ENCODE results near the gene POLD4.

POLD4 gene

DNA sequence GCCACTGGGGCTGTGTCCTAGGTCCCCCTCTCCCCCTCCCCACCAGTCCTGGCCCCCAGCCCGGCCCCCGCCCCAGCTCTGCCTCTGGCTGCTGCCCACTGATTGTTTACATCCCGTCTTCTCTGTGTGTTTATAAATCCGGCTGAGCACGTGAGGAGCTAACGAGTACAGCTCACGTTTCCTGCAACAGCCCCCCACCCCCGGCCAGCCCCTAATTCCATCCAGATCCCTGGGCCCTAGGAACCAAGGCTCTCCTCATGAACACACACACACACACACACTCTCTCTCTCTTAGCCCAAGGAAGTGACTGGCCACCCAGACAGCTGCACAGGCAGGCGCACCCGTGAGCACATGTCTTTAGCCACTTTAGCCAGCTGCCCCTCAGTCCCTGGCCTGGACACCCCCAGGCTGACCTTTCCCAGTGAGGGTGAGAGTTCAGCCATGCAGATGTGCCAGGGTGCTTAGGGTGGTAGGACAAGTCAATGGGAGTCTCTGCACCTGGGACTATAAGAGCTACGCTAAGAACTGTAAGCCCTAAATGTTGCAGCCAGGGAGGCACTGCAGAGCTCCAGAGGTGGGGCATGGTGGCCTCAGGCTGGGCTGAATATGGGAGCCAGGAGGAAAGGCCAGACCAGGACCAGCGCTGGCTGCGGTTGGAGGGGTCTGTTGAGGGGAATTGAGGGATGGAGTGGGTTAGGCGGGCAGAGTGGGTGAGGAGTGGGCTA is 17.2 kb upstream of the POLD4 start:
- DNase-seq, result peak; percentile 71

DNA sequence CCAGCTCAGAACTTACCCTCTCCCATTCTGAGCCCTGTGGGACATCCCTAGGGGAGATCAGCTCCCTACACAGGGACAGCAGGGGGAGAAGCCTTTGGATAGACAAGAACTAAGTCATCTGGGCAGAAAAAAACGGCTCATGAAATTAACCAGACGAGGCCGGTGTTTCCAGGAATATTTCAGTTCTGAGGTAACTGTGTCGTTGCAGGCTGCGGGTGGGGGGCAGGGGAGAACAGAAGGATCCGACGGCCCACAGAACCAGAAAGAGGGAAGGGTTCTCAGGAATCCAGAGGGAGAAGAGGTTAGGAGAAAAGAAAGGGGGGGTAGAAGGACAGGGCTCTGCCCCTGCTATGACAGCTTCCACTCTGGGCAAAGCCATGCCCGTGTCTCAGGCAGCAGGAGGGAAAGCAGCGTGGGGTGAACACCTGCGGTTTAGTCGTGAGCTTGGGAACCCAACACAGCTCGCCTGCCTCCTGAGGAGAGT is 16.5 kb upstream of the POLD4 start:
- DNase-seq, result peak; percentile 72

DNA sequence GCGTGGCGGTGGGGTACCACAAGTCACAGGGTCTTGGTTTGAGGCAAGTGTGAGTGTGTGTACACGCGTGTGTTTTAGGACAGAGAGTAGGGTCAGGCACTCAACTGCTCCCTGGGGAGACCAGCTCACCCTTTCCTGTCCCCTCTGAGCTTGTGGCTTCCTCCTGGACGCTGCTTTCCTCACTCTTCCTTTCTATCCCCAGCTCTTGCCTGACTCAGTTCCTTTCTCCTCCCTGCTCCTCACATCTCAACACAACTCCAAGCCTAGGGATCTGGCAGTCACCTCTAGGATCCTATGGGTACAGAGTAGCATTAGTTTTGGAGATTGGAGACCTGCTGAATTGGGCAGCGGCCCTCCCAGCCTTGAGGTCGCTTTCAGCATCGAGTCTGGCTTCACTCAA is 15.9 kb upstream of the POLD4 start:
- no peak for DNase-seq

DNA sequence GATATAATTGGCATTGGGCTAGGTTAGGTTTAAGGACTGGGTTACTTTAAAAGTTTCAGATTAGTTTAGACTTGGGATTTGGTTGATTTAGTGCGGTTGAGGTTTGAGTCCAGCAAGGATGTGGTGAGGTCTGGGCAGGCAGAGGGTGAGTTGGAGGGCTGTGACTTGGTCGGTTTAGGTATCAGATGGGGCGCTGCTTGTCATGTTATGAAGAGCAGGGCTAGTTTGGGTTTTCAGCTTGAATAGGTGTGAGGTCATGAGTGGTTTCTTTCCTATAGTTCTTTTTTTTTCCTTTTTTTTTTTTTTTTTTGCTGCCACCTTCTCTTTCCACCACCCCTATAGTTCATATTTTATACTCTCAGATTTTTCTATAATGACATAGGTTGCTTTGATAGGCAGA is 15.3 kb upstream of the POLD4 start:
- DNase-seq, result no peak

DNA sequence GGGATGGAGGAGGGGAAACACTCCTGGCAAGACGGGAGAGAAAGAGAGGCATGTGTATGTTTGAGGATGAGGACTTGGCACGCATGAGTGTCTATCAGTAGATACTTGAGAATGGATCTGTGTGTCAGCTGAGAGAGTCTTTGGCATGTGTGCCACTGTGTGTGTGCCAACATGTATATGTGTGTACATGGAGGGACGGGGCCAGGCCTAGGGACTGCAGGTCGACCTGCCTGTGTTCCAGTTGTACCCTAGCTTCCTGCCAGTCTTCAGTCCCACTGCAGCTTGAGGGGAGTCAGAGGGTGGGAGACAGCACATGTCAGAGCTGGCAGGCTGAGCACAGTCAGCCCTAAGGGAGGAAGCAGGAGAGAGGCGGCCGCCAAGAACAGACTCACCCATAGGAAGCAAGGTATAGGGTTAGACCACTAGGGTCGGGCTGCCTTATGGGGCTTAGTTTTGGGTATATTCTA is 14.4 kb upstream of the POLD4 start:
- no peak for DNase-seq

DNA sequence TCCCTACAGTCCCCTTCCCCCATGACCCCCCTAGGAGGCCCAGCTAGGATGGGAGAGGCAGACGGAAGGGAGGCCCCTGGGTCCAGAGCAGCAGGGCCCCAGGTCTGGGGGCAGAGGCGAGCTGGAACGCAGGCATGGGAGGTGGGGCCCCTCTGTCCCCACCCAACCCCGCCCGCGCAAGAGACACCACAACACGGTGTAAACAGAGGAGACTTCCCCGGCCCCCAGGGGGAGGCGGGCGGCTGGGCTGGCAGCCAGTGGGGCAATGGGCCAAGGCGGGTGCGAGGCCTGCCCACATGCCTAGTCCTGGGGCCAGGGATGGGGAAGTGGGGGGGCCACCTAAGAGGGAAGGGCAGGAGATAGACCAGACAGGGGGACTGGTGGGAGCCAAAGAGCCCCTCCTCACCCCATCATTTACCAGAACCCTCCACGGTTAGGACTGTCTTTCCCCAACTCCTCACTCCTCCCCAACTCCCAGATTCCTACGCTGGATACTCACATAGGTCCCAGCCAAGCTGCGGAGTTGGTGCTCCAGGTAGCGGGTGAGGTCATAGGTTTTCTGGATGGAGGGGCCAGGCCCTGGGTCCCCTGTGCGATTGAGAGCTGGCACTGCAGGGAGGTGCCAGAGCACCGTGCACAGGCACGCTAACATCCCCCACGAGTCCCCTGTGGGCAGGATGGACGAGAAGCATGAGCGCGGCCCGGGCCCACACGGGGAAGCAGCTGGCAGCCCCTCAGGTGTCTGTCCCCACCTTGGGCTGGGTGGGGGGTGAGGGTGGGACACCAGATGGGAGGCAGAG is 13.8 kb upstream of the POLD4 start:
- no peak for DNase-seq

DNA sequence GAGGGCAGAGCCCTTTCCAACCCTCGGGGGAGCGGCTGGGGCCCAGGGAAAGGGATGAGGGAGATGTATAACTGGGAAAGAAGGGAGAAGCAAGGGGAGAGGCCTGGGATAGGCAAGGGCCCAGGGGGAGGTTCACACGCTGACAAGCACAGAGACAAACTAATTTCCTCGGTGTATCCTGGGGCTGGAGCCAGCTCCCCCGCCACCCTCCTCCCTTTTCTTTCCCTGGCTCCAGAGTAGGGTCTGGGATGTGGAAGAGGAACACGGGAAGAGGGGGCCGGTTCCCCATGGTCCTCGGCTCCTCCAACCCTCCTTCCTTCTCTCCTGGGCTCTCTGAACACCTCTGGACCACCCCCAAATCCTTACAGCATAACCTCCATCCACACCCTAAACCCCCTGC is 13.2 kb upstream of the POLD4 start:
- DNase-seq, result no peak

DNA sequence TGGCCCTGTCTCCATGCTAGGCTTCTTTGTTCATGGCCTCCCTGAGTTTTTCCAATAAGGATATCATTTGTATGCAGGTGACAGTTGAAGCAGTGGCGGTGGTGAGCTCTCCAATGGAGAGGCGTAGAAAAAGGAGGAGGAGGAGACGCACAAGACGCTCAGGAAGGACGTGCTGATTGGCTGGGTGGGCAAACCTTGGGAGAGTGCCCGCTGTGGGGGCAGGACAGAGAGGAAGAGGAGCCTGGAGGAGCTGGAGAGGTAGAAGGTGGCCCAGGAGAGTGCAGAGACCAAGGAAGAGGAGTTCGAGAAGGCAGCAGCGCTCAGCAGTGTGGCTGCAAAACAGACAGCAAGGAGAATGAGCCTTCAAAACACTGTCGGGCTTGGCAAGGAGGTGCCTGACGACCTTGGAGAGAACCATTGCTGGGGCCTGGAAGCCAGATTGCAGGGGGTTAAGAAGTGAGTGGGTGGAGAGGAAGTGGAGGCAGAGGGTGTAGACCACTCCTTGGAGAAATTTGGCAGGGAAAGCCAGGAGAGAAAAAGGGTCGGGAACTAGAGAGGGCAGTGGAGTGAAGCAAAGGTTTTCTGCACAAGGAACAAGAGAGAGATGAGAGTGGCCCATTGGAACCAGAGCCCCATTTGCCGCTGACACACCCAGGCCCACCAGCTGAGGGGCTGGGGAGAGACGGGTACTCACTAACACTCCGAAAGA is 12.5 kb upstream of the POLD4 start:
- DNase-seq, result no peak

DNA sequence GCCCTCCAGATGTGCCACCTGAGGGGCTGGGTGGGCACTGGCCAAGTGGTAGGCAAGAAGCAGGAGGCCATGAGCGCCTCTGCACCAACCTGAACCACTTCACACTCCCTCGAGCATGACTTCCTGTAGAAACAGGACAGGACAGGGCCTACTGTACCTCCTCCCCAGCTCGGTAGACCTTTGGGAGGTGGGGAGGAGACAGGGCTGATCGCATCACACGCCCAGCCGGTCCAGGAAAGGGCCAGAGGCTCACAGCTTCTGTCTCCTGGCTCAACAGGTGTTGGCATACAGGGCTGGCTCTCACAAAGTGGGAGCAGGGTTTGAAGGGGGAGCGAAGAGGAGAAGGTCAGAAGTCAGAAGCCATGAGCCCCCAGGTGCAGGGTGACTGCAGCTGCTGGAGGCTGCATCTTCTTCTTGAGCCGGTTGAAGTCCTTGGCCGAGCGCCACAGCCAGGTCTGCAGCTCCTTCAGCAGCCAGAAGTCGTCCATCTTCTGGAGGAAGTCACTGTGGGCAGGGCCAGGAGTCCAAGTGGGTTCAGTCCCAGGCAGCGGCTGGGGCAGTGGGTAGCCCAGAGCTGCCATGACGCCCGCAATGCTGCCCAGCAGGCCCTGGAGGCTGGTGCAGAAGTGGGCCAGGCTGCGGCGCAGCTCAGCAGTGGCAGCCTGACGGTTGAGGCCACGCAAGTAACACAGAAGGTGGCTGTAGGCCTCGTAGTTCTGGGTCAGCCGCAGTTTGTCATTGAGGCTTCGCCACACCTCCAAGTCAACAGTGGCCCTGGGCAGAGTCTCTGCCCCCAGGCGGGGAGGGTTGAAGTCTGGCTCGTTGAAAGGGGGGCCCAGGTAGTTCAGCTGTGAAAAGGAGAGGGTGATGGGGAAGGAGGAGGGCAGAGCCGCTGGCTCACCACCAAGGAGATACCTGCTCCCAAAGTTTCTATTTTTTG is 11.7 kb upstream of the POLD4 start:
- no peak for DNase-seq

DNA sequence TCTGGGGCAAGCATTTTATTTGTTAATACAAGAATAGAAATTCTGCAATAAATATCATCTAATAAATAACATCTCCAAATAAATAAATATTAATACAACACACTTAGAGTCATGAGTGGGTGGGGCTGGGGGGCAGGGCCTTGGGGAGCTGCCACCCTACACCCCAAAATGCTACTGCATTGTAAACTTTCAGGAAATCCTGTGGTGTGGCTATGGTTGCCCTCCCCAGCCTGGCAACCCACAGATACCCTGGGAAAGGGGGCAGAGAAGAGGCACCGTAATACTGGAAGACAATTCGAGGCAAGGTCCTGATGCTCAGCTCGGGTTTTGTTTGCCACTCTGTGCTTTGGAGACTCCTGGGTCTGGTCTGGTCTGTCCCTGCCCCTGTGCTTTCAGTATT is 10.8 kb upstream of the POLD4 start:
- no peak for DNase-seq

DNA sequence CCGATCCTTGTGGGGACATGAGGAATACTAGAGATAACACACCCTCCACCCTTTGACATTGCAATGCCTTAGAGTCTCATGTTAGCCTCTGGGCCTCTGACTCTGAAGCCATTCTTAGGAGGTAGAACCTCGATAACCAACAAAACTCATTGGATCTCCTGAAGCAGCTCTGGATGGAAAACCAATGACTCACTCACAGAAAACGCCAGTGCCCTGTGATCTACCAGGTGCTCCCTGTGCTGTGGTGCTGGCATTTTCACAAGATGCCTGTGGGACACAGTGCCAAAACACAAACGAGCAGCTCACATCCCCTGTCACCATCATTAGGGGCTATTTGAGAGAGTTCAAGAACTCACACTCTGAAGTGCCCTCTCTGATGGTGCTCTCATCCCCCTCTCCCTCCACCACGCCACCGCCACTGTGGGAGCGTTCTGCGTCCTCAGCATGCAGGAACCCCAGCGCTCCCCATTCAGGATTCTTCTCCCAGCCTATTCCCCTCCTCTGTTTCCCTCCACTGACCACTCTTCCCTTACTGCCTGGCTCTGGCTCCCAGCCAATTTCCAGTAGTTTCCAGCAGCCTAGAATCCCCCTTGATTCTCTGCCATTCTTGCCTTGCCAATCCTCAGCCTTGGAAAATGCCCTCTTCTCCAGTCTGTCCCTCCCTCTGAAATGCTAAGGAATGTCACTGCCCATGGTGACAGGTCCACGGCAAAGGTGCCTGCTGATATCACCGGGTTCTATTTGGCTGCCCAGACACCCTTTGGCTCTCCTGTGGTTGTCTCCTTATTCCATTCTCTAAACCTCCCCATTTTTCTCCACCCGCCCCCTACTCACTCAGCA is 4.7 kb upstream of the POLD4 start:
- no peak for DNase-seq

DNA sequence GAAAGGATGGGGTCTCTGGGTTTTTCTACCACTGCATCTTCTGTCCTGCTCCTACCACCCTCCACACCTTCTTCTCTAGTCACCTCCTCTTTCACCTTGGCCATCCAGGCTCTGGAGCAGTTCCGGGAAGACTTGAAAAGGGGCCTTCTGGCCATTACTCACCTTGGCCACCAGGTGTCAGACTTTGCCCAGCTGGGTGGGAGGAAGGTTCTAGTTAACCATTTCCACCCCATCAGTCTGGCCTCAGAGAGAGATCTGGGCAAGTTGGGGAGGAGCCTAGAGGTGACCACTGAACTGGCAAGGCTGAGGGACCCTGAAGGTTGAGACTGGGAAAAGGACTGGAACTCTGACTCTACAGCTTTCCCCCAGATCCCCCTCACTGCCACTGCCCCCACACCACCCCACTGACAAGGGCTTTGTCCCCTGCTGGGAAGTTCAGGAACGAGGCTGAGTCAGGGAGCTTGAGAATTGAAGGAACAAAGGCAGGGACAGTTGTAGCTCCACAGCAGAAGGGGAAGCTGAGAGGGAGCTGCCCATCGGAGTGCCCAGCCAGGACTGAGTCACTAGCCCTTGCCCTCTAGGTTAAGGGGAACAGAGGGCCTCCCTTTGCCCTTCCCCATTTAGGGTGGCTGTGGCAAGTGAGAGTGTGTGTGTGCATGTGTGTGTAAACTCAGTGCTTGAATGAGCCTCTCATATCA is 3.7 kb upstream of the POLD4 start:
- DNase-seq, result peak; percentile 76

DNA sequence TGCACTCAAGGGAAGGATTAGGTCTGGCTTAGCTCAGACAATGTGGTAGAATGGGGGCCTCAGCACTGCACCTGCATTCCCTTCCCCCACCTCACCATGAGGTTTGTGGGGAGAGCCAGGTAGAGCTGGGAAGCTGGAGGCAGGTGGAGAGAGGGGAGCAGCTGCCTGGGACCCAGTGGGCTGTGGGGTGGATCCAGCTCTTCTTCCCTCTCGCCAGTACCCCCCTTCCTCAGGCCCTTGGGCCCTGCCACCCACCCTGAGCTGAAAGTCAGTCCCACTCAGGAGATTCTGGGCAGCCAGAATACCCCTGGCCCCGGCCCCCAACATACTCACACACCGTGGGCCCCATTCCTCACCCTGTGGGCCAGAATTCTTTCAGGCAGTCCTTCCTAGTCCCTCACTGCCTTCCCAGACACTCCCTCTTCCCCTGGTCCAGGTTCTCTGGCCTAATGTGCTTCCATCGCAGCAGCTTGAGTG is 3.1 kb upstream of the POLD4 start:
- DNase-seq, result no peak

DNA sequence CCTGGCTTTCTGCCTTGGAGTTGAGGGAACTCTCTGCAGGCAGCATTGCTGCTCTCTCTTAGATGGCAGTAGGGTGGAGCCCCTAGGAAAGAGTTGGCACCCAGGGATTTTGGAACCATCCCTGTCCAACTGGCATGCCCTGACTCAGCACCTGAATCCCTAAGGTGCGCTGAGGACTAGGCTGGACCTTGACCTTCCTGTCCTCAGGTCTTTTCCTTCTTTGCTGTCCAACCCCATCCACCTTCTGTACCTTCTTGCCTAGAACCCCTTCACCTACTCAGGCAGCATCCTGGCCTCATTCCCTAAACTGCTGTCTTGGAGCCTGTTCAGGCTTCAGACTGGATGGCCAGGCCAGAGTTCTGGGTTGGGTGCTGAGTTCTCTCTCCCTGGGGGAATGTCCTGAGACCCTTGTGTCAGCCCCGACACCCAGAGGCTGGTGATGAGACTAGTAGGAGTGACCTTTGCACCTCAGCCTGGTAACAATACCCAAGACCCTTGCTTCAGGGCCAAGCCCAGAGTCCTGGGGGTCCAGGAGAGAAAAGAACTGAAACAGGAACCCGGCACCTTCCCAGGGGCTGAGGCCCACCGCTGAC is 2.5 kb upstream of the POLD4 start:
- no peak for DNase-seq

DNA sequence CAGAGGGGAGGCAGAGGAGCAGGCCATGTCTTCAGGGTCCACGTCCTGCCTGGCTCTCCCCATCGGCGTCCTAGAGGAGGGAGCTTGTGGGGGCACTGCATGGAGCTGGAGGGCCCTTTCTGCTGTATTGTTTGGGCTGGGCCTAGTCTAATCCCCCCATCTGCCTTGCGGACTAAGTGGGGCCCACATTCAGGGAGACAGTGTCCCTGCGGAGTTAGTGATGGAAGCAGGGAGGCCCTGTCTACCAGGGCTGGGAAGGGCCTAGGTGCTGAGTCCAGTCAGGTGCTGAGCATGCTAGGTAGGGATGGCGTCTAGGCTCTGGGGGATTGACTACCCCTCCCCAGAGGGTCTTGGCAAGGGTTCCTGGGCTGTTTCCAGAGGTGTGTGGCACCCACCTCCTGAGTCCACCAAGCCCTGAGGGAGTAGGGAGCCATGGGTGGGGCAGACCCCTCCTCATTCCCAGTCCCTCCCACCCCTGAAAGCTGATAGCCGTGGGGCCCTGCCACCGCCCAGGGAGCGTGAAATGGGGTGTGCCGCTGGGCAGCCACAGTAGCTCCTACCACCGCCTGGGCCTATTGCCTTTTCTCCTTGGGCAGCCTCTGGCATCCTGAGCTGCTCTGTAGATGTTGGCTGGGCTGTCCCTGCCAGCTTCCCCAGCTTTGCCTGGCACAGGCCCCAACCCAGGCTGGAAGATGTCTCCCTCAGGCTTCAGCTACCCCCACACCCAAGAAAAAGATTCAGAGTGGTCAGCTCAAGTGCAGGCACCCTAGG is 1.9 kb upstream of the POLD4 start:
- no peak for DNase-seq

DNA sequence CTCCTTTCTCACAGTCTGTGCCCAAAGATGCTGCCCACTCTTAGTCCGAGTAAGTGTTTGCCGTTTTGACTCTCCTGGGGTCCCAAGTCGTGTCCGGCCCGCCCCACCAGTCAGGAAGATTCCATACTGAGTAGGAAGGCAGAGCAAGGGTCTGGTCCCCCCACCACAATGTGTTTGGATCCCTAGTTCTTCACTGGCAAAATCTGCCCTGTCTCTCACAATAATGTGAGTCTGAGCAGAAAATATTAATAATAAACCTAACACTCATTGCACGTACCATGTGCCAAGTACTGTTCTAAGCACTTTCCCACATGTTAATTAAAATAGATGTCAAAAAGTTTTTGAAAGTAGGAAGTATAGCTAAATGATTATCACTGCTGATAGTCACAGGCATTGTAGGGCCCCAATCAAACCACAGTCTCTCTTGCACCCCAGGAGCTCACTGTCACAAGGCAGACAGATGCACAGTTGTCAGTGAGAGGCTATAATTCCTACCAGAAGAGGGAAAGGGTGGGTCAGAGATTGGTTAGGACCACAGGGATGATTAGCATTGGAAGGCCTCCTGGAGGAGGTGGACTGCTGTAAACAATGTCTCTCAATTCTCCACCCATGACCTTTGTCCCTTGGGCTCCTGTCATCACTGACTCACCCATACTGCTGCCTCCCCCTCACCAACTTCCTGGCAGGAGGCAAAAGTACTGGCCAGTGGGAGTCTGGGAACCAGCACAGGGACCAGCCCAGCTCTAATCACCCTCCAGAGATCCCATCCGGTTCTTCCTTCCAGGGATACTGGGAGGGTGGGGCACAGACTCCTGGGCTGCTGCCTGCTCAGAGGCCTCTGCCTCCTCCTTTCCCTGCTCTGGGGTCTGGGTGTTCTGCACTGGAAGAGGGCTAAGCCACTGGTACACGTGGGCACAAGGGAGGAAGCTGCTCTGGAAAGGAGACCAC is 1.0 kb upstream of the POLD4 start:
- peak; percentile 91 for DNase-seq

DNA sequence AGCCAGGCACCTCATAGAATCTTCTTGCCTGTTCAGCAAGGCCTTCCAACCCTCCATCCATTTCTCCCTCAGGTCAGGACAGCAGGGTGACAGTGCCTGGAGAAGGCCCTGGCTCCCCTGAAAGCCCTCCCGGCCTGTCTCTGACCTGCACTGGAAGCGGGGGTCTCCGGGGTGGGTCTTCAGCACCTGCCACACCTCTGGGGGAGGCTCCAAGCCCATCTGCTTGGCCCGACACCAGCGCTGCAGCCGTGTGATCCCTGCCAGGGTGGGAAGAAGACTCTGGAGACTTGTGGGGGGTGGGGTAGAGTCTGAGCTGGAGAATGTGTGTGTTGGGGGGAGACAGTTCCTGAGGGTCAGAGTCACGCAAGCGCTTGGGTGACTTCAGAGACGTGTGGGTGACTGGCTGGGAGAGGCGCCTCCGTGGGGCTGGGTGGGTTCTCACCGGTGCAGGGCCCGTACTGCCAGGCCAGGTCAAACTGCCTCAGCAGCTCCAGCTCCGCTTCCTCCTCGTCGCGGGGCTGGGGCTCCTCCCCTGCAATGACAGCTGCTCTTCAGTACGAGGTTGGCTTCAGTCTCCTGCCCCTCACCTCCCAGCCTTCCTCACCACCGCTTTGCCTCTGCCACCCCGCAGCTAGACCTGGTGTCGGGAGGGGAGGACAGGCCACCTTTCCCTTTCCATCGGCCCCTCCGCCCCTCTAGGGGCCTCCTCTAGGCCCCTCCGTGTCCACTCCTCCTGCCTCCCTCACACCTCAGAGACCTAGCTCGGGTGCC is 615 bp downstream of the POLD4 start:
- no peak for DNase-seq

Data from fibroblast of skin of right quadriceps (primary cell).